K562 (cell line): ENCODE data around the gene COPS6. TPM values are rescaled to one million over a fixed set of nuclear protein-coding genes. Genes with fewer than 3 reads are reported as not detected.

Experiments
- ATF7 ChIP-seq: fragments of 450-650 bp; IDR thresholded peaks from 2 replicates; pipeline ENCODE4 v1.7.1; 2014; ENCODE audit warnings: mild to moderate bottlenecking, moderate library complexity
- BCOR ChIP-seq: fragments of 450-650 bp; IDR thresholded peaks from 2 replicates; pipeline ENCODE4 v1.6.1; 2016
- CEBPZ ChIP-seq: fragments of 150-350 bp; IDR thresholded peaks from 2 replicates; pipeline ENCODE4 v1.6.1; 2014; ENCODE audit warnings: low read depth, mild to moderate bottlenecking, low read length, borderline replicate concordance
- GTF2B ChIP-seq: IDR thresholded peaks from 2 replicates; pipeline ENCODE4 v1.6.1; 2011; ENCODE audit not compliant: insufficient read length; ENCODE audit errors: extremely low read depth
- HIVEP1 ChIP-seq: fragments of 250-450 bp; sonication (Bioruptor Pico); IDR thresholded peaks from 2 replicates; pipeline ENCODE4 v1.4.0; 2020; ENCODE audit warnings: mild to moderate bottlenecking
- ILF3 ChIP-seq: fragments of 450-650 bp; IDR thresholded peaks from 2 replicates; pipeline ENCODE4 v1.6.1; 2018; ENCODE audit warnings: antibody characterized with exemption, mild to moderate bottlenecking, moderate library complexity, borderline replicate concordance
- NCOA2 ChIP-seq, 2 experiments: fragments of 450-650 bp; IDR thresholded peaks; 2 replicates each; pipeline ENCODE4 v1.6.1; 2018; ENCODE audit warnings: mild to moderate bottlenecking in 2 of 2, moderate library complexity in 1 of 2; ENCODE audit not compliant: partially characterized antibody in 2 of 2
- PHF21A ChIP-seq: fragments of 450-650 bp; IDR thresholded peaks from 2 replicates; pipeline ENCODE4 v1.6.1; 2017; ENCODE audit warnings: low read depth, borderline replicate concordance
- POLR2H ChIP-seq: IDR thresholded peaks from 2 replicates; pipeline ENCODE4 v1.6.1; 2016; ENCODE audit warnings: missing genetic modification characterization, low read depth, mild to moderate bottlenecking, control low read depth, missing compliant biosample characterization, moderate library complexity
- PRDM10 ChIP-seq: fragments of 450-650 bp; IDR thresholded peaks from 2 replicates; pipeline ENCODE4 v1.6.1; 2018; ENCODE audit not compliant: partially characterized antibody
- SMARCA4 ChIP-seq: fragments of 450-650 bp; IDR thresholded peaks from 2 replicates; pipeline ENCODE4 v1.6.1; 2016
- ZFP30 ChIP-seq: fragments of 250-450 bp; sonication (Bioruptor Pico); IDR thresholded peaks from 2 replicates; pipeline ENCODE4 v1.8.0; 2022; ENCODE audit warnings: moderate library complexity, mild to moderate bottlenecking, inconsistent platforms, borderline replicate concordance
- ZNF12 ChIP-seq: sonication (generic); formaldehyde crosslinking; IDR thresholded peaks from 2 replicates; pipeline ENCODE4 v1.4.0; 2020; ENCODE audit warnings: mild to moderate bottlenecking, missing genetic modification reagents
- polyA plus RNA-seq, 8 experiments: library from polyadenylated mRNA; depleted of rRNA in 4 of 8; stranded (reverse) in 5 of 8; unstranded in 3 of 8; fragments of >200 nt; fragmentation: Nextera tagmentation in 2 of 8; fragmentation: Illumina TruSeq in 1 of 8; extraction: Ambion mirVana in 2 of 8; extraction: Trizol in 1 of 8; gene quantifications; 2 replicates each; pipeline versions ENCODE4 v1.2.1 to v1.2.3, GENCODE V29; 2011 to 2014; ENCODE audit warnings: inconsistent platforms in 1 of 8, missing spikeins in 1 of 8
- total RNA-seq, 7 experiments: library from RNA; depleted of rRNA in 6 of 7; stranded (reverse); fragments of >200 nt in 6 of 7; fragmentation: Illumina TruSeq in 2 of 7; extraction: Trizol in 2 of 7; gene quantifications; 2 replicates each; pipeline versions ENCODE4 v1.2.1 to v1.2.3, GENCODE V29; 2011 to 2021; ENCODE audit warnings: low replicate concordance in 1 of 7
- TF ChIP-seq, protein P1 (sequence below): sonication (generic); formaldehyde crosslinking; IDR thresholded peaks from 2 replicates; pipeline ENCODE4 v1.8.0; 2022; ENCODE audit warnings: mild to moderate bottlenecking, missing genetic modification reagents
- TF ChIP-seq, protein P2 (sequence below): fragments of 250-450 bp; sonication (Bioruptor Pico); IDR thresholded peaks from 2 replicates; pipeline ENCODE4 v1.4.0; 2020; ENCODE audit warnings: mild to moderate bottlenecking, moderate library complexity, borderline replicate concordance

The COPS6 gene
- total and polyA plus RNA-seq, 9 of the 15 experiments (the other 6 are each of a cell fraction or from before 2014, with no cell fraction given): 63.0 to 331 (median 168) TPM

GRCh38 chr7:100132697-100133151 lies 44.0 kb downstream of the COPS6 start (continued):
- TF ChIP-seq ILF3 (no peak), ATF7 (peak; percentile 38; the same call in 1 of the 2 replicates), HIVEP1 (peak; percentile 64; the same call in 1 of the 2 replicates), POLR2H (tag) (no peak), BCOR (peak; percentile 57; the same call in 1 of the 2 replicates), ZFP30 (CRISPR knock-in tag) (no peak), NCOA2 (IDR thresholded peaks at IDR 0.05; ENCODE audit: partially characterized antibody in 2 of 2) (no peak), PRDM10 (no peak), PHF21A (no peak), GTF2B (no peak), ZNF12 (CRISPR knock-in tag) (no peak), CEBPZ (no peak), SMARCA4 (no peak)
- TF ChIP-seq, protein P1, sequence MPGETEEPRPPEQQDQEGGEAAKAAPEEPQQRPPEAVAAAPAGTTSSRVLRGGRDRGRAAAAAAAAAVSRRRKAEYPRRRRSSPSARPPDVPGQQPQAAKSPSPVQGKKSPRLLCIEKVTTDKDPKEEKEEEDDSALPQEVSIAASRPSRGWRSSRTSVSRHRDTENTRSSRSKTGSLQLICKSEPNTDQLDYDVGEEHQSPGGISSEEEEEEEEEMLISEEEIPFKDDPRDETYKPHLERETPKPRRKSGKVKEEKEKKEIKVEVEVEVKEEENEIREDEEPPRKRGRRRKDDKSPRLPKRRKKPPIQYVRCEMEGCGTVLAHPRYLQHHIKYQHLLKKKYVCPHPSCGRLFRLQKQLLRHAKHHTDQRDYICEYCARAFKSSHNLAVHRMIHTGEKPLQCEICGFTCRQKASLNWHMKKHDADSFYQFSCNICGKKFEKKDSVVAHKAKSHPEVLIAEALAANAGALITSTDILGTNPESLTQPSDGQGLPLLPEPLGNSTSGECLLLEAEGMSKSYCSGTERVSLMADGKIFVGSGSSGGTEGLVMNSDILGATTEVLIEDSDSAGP (CRISPR knock-in tag): no peak
- TF ChIP-seq, protein P2, sequence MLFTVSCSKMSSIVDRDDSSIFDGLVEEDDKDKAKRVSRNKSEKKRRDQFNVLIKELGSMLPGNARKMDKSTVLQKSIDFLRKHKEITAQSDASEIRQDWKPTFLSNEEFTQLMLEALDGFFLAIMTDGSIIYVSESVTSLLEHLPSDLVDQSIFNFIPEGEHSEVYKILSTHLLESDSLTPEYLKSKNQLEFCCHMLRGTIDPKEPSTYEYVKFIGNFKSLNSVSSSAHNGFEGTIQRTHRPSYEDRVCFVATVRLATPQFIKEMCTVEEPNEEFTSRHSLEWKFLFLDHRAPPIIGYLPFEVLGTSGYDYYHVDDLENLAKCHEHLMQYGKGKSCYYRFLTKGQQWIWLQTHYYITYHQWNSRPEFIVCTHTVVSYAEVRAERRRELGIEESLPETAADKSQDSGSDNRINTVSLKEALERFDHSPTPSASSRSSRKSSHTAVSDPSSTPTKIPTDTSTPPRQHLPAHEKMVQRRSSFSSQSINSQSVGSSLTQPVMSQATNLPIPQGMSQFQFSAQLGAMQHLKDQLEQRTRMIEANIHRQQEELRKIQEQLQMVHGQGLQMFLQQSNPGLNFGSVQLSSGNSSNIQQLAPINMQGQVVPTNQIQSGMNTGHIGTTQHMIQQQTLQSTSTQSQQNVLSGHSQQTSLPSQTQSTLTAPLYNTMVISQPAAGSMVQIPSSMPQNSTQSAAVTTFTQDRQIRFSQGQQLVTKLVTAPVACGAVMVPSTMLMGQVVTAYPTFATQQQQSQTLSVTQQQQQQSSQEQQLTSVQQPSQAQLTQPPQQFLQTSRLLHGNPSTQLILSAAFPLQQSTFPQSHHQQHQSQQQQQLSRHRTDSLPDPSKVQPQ (CRISPR knock-in tag): no peak
